ENCODE results near the gene KBTBD4. TPM values are rescaled to one million over a fixed set of nuclear protein-coding genes. Genes with fewer than 3 reads are reported as not detected.

KBTBD4 gene
- total and polyA plus RNA-seq, 2 of the 13 experiments (the other 11 are each of a cell fraction or from before 2014, with no cell fraction given): 8.5 to 12.8 TPM

- TF ChIP-seq FOXP4 (CRISPR knock-in tag; IDR thresholded peaks at IDR 0.05): peak; percentile 66
- no peak for TF ChIP-seq ZFYVE20 (CRISPR knock-in tag; IDR thresholded peaks at IDR 0.05; ENCODE audit: borderline replicate concordance, low read depth)
- TF ChIP-seq CSRNP1 (CRISPR knock-in tag; IDR thresholded peaks at IDR 0.05): peak; percentile 89; the same call in 1 of the 2 replicates
- TF ChIP-seq KDM2A (CRISPR knock-in tag; IDR thresholded peaks at IDR 0.05; ENCODE audit: borderline replicate concordance, low read depth): peak; percentile 100
- TF ChIP-seq CBX5 (CRISPR knock-in tag; IDR thresholded peaks at IDR 0.05; ENCODE audit: borderline replicate concordance): peak; percentile 99
- peak; percentile 70; the same call in 1 of the 2 replicates for TF ChIP-seq SSRP1 (CRISPR knock-in tag; IDR thresholded peaks at IDR 0.05)
- TF ChIP-seq SMARCC2 (IDR thresholded peaks at IDR 0.05): no peak
- TF ChIP-seq U2AF2 (IDR thresholded peaks at IDR 0.05; ENCODE audit: low read depth, low read length): peak; percentile 58; the same call in 1 of the 2 replicates
- TF ChIP-seq ZNF343 (CRISPR knock-in tag; IDR thresholded peaks at IDR 0.05): peak; percentile 59; the same call in 1 of the 2 replicates
- 0 out of 2 replicates have a peak, but pooled peaks have one; percentile 31 for TF ChIP-seq ZNF777 (CRISPR knock-in tag; IDR thresholded peaks at IDR 0.05)
- no peak for TF ChIP-seq HDAC6 (IDR thresholded peaks at IDR 0.05; ENCODE audit: low read depth, low read length)
- no peak; the same call in 1 of the 2 replicates for TF ChIP-seq MXD1 (CRISPR knock-in tag; IDR thresholded peaks at IDR 0.05)
- TF ChIP-seq ZNF792 (CRISPR knock-in tag; IDR thresholded peaks at IDR 0.05): peak; percentile 87
- peak; percentile 98 for TF ChIP-seq ZNF350 (CRISPR knock-in tag; IDR thresholded peaks at IDR 0.05; ENCODE audit: borderline replicate concordance, low read depth)
- peak; percentile 94 for TF ChIP-seq MED8 (CRISPR knock-in tag; IDR thresholded peaks at IDR 0.05; ENCODE audit: insufficient replicate concordance)
- TF ChIP-seq ZNF772 (CRISPR knock-in tag; IDR thresholded peaks at IDR 0.05): peak; percentile 93; the same call in 1 of the 2 replicates
- peak; percentile 100 for TF ChIP-seq KMT2A (CRISPR knock-in tag; IDR thresholded peaks at IDR 0.05)
- peak; percentile 65; the same call in 1 of the 2 replicates for TF ChIP-seq IRF9 (CRISPR knock-in tag; IDR thresholded peaks at IDR 0.05; ENCODE audit: borderline replicate concordance)
- peak; percentile 91; the same call in 1 of the 2 replicates for TF ChIP-seq SP140L (CRISPR knock-in tag; IDR thresholded peaks at IDR 0.05; ENCODE audit: borderline replicate concordance)
- TF ChIP-seq NFE2L2 (IDR thresholded peaks at IDR 0.05; ENCODE audit: low read length): no peak
- TF ChIP-seq ZBTB39 (CRISPR knock-in tag; IDR thresholded peaks at IDR 0.05): 0 out of 2 replicates have a peak, but pooled peaks have one; percentile 64
Observed at GRCh38 chr11:47578524-47579494, at the start of gene KBTBD4, which contains the start of gene NDUFS3 (continued).
